Stimulated activated CD8-positive, alpha-beta memory T cell treated with anti-CD3 and anti-CD28 coated beads, Interleukin-15, amount 100 ng/mL, for 4 hours (primary cell): Measurements from ENCODE around the gene DNAJB9.

Experiments used
- DNase-seq, 2 donors: peaks; one replicate each; pipeline ENCODE4 v3.0.0-alpha.2; 2020; ENCODE audit warnings: low read depth in 2 of 2

Gene DNAJB9

GRCh38 chr7:108605559-108606201 is 36.0 kb downstream of the DNAJB9 start:
- DNase-seq = no peak

- DNase-seq = no peak
These were observed 40.0 kb downstream of the DNAJB9 start for GRCh38 chr7:108609643-108610042.

- DNase-seq = no peak
These were observed 41.6 kb downstream of the DNAJB9 start for GRCh38 chr7:108611268-108611667.

DNA sequence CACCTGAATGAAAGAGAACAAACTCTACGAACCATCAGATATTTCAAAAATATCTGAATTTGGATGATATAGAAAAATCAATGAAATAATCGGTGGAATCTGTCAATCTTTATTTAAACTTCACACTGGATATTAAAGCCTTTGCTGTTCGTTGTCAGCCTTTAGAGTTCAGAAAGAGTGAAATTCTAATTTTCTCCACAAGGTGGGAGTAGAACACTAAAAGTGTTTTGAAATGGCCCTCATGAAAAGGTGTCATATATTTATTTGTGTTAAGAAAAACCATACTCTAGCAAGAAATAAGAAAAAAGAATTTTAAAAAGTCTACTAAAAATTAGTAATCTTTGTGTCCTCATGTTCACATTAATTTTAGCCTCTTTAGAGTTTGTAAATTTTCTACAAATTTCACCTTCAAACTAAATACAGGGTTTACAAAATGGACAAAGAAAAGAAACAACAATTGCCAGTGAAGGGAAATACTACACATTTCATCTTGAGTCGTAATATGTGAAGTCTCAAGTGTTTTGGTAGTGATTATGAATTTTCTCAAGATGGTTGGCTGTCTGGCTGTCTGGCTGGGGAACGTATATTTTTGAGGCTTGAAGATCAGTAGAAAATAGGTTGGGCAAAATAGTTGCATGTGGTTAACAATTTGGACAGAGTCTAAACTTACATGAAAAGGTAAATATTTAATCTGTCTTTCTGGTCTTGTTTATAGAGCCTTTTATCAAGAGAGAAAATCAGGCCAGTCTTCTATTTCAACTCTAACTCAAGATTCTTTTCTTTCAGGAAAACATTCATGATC is 43.7 kb downstream of the DNAJB9 start:
- DNase-seq = no peak

DNA sequence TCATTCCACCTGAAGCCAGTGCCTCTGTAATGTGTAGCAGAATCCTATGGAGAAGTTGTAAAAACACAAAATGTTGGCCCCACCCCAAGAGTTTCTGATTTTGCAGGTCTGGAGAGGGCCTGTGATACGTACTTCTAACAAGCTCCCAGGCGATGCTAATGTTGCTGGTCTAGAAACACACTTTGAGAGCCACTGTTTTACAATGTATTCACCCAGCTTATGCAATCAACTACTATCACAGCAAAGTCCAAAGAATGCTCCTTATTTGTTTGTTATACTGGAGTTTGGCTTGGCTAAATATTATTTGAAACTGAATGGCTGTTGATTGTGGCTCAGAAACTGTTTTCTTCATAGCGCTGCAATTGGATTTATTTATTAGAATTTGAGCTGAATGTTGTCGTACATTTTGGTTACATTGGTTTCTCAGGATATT is 44.3 kb downstream of the DNAJB9 start:
- DNase-seq = no peak

GRCh38 chr7:108614896-108615295 is 45.2 kb downstream of the DNAJB9 start:
- DNase-seq = no peak

DNA sequence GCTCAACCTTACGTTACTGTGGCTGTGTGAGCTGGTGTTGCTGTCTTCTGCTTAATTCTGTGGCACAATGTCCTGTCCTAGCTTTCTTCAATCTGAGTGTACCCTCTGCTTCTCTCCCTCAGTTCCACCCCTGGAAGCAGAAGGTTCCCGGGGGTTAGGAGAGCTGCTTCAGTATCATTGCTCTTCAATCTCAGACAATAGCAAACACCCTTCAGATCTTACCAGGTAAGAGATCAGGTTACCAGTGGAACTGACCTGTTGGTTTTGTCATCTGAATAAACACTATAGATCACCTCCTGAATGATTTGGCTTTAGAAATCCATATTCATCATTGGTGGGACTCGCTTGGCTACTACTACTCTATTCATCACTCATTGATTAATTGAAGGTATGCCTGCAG is 48.4 kb downstream of the DNAJB9 start:
- DNase-seq = no peak

DNA sequence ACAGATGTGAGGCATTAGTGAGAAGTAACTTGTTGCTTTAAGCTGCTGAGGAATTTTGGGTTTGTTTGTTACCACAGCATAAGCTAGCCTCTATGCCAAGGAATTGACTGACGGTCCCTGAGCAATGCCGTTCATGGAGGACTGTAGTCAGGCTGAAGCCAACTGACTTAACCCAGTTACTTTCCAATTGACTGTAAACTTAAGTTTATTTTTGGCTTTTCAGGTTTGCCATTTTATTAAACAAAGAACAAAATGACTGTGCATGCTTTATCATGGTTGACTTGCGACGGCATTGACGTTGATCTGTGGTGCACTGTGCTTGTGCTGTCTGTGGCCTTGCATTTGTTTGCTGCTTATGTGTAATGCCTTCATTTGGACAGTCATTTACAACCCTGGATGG is 53.5 kb downstream of the DNAJB9 start:
- DNase-seq = no peak
